NT2/D1 (cell line): ENCODE data around the gene CYP1A1.

Source experiments
- SUZ12 ChIP-seq: IDR thresholded peaks from 2 replicates; pipeline ENCODE4 v1.6.1; 2011; ENCODE audit not compliant: insufficient read length, insufficient read depth; ENCODE audit errors: extremely low read depth
- ZNF274 ChIP-seq: IDR thresholded peaks from 2 replicates; pipeline ENCODE4 v1.6.1; 2011; ENCODE audit warnings: mild to moderate bottlenecking, low read depth, low read length

DNA sequence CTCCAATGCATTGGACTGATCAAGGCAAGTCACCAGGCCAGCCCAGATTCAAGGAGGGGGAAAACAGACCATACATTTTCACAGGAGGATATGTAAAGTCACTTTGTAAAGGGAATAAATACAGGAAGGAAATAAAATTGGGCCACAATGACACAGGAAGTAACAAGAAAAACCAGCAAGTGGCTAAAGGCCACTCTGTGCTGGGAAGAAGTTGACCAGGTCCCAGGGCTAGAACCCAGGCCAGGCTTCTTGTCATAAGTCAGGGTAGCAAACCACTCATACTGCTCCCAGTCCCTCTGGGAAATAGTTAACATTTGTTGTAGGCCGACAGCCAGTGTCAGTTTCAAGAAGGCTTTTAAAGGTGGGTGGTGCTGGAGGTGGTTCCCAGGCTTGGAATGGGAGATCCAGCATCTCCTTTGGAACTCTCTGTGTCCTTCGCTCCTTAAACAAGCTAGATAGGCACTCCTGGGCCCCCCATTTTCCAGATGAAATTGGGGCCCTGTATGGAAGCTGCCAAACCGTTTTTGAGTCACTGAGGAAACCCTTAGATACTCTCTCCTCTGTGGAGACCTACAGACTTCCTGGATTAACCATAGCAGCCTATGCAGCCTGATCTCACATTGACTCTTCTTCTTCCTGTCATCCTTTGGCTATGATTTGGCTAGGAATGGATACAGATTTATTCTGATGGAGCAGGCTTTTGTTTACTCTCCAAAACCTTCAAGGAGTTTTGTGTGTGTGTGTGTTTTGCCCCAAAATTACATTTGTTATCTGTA lies 14.8 kb downstream of the CYP1A1 start:
- TF ChIP-seq SUZ12 (no peak), ZNF274 (no peak)
